GM19351 (cell line): ENCODE data around the gene IFI27L1.

Experiments used
- ATAC-seq: cut with Tn5 transposase; IDR thresholded peaks from one replicate; pipeline ENCODE4 v1.9.1; 2021; ENCODE audit warnings: mild to moderate bottlenecking, moderate library complexity; ENCODE audit not compliant: unreplicated experiment

Gene IFI27L1

DNA sequence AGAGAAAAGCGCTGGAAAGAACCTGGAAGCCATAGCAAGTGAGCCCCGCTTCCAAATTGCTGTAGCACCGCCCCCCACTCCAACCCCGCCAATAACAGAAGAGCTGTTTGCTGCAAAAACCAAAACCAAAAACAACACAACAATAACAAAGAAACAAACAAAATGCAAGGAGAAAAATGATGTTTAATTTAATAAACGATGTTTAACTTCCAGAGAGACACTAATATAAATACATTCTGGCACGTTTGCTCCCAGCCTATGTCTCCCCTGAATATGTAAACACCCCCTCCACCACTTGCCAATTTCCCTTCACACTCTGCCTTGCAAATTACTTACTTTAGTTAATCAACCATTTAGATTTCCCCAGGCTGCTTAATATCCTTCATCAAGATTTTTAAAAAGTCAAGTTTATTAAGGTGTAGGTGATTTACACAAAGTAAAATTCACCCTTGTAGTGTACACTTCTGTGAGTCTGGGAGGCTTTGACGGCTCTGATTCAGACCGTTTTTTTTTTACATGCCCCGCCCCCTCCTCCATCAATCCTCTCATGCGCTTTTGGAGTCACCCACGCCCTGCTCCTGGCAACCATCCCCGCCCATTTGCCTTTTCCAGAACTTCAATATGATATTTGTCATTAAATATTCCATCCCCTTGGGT is 48.8 kb downstream of the IFI27L1 start:
- no peak for ATAC-seq

GRCh38 chr14:94132285-94132887 is 51.3 kb downstream of the IFI27L1 start:
- ATAC-seq, result peak; percentile 35

- ATAC-seq, result no peak
Measured at GRCh38 chr14:94135476-94135875, 54.4 kb downstream of the IFI27L1 start.

GRCh38 chr14:94136575-94137331 is 55.6 kb downstream of the IFI27L1 start:
- peak; percentile 88 for ATAC-seq

- ATAC-seq, result no peak
Measured at GRCh38 chr14:94138251-94138650, 57.1 kb downstream of the IFI27L1 start.

DNA sequence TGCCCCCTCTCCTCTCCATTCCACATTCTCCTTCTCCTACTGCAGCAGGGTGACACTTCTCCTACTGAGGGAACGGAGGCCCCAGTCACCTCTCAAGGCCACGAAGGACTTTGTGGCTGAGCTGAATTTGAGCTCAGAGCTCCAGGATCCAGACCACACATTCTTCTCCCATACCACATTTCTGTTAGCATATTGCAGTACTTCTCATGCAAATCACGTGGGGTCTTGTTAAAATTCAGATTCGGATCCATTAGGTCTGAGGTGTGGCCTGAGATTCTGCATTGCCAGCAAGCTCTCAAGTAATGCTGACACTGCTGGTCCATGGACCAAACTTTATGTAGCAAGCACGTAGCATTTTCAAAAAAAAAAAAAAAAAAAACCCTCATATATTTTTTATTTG is 57.9 kb downstream of the IFI27L1 start:
- ATAC-seq, result no peak

DNA sequence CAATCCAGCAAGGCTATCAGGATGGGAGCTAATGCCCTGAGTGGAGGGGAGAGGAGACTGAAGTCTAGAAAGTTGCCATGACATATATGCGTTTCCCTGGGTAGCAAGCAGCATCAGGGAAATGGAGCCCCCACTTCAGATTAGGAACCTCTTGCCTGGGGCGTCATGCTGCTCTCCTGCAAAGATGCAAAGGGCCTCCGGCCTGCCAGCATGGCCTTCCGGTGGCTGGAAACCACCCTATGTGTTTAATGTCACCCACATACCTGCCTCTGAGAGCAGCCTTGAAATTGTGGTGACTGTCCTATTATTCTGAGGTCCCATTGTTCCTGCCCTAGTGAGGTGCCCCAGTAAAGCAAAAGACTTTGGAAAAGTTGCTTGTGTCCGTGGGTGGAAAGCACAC is 58.3 kb downstream of the IFI27L1 start:
- ATAC-seq, result no peak

GRCh38 chr14:94142247-94142646 is 61.1 kb downstream of the IFI27L1 start:
- no peak for ATAC-seq

- ATAC-seq, result no peak
Measured at GRCh38 chr14:94142836-94143235, 61.7 kb downstream of the IFI27L1 start.

DNA sequence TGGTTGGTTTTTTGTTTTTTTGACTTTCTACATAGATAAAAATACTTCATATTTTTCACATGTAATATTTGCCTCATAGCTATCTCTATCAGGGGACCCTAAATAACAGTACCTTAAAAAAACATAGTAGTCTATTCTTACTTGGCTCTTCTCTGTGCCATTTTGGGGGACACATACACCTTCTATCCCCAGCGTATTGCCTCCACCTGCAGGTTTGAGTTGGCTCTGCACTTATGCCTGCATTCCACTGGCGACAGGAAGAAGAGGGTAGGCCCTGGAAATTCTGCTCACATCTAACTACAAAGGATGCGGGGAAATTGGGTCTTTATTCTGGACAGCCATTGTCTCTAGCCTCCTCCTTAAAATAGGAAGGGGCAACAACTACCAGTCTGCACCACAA is 62.1 kb downstream of the IFI27L1 start:
- ATAC-seq, result peak; percentile 61

DNA sequence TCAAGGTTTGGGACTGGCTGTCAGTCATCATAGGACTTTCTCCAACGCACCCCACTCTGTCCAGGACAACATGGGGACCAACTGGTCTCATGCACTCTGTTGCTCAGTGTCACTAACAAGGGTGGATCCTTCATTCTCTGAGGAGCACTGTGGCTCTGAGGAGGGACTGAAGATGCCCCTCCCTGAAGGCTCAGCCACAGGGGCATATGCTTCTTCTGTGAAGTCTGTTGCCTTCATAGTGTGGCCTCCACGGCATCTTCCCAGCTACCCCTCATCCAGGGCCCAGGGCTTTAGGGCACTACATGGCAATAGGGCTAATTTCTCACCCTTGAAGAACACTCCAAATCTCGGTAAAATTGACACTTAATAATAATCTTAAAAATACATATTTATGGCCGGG is 62.6 kb downstream of the IFI27L1 start:
- no peak for ATAC-seq

- ATAC-seq, result no peak
Measured at GRCh38 chr14:94144765-94145164, 63.7 kb downstream of the IFI27L1 start.

DNA sequence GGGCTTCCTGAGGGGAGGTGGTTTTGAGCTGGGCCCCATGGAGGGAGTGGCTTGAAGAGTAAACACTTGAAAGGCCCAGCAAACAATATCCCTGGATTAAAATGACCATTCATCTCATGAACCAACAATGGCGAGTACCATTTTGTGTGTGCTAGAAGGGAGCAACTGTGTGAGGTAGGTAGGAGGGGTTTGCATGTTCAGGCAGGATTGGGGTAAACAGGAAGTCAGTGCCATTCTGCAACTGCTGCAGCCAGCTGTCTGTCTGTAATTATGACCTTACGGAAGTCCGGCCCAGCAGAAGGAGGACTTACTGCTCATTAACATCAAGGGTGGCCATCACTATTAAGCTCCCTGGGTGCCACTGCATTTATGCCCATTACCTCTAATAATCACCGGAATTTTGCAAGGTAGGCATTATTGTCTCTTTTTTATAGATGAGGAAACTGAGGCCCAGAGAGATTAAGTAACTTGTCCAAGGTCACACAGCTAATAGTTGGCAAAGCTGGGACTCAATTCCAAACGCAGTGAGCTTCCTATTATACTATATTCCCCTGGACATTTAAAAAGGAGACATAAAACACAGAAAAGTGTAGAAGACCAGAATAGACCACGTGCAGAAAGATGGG is 64.9 kb downstream of the IFI27L1 start:
- no peak for ATAC-seq
